Activated T-cell treated with anti-CD3 and anti-CD28 coated beads, Interleukin-2, amount 50 U/mL, for 1 hour (primary cell): ENCODE measurements around the gene TIMM13.
"Not testable (repeated sequence)": the region's sequence is repeated elsewhere in the genome, so short reads cannot be mapped to it uniquely, and the experiment has no call there.

ENCODE experiments used
- DNase-seq: peaks from one replicate; pipeline ENCODE4 v3.0.0-alpha.2; 2020

Gene TIMM13

DNA sequence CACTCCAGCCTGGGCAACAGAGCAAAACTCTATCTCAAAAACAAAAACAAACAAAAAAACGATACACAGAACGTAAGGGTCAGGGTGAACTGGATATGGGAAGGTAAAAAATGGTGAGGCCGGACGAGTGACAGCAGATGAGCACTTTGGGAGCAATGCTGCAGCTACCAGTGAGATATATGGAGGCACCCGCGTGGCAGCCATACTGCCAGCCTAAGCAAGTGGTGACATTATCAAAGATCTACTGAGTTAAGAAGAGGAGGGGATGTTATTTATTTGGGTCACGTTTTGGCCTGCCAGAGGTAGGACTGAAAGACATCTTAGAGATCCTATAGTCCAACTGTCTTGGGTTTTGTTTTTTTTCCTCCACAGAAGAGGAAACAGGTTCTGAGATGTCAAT, 14.2 kb downstream of the TIMM13 start:
- no peak for DNase-seq

DNA sequence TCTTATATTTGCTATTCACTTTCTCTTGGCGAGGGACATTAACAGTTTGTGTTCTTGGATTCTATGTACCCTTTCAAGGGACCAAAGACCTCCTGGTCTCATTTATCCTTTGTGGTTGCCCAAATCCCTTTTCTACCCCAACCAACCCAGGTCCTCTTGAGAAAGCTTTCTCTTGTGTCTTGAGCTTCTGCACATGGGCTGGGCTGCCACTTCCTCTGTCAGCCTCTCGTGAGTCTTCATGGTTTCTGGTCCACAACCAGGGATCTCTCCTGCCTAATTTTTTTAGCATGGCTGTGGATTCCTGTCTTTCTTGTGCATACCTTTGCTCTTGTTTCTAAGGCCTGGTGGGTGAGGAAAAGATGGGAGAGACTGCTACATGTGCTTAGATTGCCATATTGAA, 14.9 kb downstream of the TIMM13 start:
- no peak for DNase-seq

DNA sequence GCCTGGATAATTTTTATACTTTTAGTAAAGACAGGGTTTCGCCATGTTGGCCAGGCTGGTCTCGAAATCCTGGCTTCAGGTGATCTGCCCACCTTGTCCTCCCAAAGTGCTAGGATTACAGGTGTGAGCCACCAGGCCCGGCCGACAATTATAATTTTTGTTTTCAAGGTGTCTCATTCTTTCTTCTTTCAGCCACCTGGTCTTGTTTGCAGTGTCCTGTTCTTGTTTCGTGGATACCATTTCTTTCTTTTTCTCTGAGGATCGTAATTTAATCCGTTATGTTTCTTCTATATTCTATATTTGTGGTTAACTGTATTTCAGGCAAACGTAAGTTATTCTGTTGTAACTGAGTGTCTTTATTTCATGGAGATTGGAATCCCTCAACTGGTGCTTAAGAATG, 15.7 kb downstream of the TIMM13 start:
- no peak for DNase-seq

DNA sequence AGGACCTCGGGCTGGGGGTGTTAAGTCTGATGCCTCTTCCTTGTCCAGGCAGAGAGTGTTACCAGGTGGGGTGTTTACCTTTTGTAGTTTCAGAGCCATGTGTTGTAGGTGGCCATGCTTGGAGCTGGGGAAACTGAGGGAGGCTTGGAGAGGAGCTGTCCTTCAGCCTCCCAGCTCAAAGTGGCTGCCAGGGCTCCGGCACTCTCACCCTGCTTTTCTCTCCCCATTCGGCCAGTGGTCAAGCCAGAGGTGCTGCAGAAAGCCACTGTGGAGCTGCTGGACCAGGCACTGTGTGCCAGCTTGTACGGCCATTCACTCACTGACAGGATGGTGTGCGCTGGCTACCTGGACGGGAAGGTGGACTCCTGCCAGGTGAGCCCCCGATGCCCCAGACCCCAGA, 17.4 kb downstream of the TIMM13 start:
- DNase-seq: no peak

DNA sequence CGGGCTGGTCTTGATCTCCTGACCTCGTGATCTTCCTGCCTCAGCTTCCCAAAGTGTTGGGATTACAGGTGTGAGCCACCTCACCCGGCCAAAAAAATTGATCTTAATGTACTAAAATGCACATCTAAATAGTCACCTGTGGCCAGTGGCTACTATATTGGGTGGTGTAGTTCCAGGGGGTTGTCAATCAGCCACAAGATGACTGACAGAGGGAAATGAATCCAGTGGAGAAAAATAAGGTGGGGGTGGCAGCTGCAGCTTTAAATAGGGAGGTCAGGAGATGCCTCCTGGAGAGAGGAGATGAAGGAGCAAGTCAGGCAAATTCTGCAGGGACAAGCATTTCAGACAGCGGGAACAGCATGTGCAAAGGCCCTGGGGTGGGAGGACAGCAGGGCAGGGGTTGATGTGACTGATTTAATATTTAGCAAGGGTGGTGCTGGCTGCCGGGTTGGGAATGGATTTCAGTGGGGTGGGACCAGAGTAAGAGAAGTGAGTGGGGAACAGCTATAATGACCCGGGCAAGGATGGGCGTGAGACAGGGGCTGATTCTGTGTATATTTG, 18.0 kb downstream of the TIMM13 start:
- no peak for DNase-seq

DNA sequence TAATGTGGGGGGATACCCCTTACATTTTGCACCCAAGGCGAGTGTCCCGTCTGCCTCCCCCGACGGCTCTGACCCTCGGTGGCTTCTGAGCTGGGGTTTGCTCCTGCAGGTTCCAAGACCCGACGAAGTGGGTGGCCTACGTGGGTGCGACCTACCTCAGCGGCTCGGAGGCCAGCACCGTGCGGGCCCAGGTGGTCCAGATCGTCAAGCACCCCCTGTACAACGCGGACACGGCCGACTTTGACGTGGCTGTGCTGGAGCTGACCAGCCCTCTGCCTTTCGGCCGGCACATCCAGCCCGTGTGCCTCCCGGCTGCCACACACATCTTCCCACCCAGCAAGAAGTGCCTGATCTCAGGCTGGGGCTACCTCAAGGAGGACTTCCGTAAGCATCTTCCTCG, 19.1 kb downstream of the TIMM13 start:
- no peak for DNase-seq

DNA sequence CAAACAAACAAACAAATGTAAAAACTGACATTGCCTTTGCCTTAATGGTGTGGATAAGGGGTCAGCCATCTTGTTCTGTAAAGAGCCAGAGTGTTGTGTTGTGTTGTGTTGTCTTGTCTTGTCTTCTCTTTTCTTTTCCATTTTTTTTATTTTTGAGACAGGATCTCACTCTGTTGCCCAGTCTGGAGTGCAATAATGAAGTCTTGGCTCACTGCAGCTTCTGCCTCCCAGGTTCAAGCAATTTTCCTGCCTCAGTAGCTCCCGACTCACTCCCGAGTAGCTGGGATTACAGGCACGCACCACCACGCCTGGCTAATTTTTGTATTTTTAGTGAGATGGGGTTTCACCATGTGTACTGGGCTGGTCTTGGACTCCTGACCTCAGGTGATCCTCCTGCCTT, 27.8 kb downstream of the TIMM13 start:
- no peak for DNase-seq

DNA sequence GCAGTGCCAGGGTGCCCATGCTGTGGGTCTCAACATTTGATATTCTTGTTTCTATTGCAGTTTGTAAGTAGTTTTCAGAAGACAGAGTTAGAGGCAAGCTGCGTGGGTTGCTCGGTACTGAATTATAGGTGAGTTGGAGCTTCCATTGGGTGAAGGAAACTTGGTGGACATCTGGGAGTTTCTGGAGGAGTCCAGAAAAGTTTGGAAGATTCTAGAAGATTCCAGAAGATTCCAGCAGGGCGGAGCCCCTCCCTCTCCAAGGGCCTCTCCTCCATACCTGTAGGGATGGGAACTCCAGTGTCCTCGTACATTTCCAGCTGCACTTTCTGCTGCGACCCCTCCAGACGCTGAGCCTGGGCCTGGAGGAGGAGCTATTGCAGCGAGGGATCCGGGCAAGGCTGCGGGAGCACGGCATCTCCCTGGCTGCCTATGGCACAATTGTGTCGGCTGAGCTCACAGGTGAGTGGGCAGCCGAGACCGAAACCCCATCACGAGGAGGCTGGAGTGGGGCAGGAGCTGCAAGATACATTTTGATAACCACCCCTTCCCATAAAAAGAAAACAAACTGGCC, 28.6 kb downstream of the TIMM13 start:
- DNase-seq: no peak

DNA sequence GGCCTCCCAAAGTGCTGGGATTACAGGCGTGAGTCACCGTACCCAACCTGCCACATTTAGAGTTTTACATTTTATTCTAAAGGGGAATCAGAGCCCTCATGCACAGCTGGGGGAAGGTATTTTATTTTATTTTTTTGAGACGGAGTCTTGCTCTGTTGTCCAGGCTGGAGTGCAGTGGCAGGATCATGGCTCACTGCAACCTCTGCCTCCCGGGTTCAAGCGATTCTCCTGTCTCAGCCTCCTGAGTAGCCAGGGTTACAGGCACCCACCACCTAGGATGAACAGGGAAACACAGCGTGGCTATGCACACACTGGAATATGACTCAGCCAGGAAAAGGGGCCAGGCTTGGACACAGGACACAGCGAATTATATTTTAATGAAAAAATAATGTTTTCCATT, 30.2 kb downstream of the TIMM13 start:
- DNase-seq: not testable (repeated sequence)

DNA sequence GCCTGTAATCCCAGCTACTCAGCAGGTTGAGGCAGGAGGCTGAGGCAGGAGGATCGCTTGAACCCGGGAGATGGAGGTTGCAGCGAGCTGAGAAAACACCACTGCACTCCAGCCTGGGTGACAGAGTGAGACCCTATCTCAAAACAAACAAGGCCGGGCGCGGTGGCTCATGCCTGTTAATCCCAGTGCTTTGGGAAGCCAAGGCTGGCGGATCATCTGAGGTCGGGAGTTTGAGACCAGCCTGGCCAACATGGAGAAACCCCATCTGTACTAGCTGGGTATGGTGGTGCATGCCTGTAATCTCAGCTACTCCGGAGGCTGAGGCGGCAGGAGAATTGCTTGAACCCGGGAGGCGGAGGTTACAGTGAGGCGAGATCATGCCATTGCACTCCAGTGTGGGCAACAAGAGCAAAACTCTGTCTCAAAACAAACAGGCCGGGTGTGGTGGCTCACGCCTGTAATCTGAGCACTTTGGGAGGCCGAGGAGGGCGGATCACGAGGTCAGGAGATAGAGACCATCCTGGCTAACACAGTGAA, 32.0 kb downstream of the TIMM13 start:
- not testable (repeated sequence) for DNase-seq

DNA sequence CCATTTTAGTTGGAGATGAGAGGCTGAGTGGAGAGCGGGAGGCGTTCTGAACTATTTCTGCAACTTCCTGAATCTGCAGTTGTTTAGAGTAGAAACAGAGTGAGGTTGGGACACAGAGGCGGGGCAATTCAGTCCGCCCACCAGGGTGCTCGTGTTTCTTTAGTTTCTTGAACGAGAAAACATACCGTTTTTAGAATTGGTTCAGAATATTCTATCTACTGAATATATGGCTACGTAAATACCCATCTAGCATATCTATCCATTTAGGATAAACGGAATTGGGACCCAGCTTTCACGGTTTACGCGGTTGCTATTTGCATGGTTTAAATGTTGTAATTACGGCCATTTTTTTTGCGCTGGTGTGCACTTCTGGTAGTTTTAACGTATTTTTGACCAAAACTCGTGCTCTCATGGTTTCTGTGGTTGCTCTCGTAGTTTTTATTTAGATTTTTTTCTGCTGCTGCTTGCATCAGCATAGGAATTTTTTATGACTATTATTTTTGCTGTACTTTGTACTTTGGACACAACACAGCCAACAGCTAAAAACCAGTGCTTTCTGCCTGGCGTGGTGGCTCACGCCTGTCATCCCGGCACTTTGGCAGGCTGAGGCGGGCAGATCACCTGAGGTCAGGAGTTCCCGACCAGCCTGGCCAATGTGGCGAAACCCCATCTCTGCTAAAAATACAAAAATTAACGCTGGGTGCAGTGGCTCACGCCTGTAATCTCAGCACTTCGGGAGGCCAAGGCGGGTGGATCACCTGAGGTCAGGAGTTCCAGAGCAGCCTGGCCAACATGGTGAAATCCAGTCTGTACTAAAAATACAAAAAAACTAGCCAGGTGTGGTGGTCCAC, 32.7 kb downstream of the TIMM13 start:
- no peak for DNase-seq

DNA sequence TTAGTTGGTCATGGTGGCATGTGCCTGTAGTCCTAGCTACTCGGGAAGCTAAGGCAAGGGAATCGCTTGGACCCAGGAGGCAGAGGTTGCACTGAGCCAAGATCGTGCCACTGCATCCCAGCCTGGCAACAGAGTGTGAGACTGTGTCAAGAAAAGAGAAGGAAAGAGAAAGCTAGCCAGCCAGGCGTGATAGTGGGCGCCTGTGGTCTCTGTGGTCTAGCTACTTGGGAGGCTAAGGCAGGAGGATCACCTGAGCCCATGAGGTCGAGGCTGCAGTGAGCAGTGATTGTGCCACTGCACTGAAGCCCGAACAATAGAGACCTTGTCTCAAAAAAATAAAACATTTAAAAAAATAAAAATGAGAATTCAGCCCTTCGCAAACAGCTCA, 33.3 kb downstream of the TIMM13 start:
- DNase-seq: no peak

DNA sequence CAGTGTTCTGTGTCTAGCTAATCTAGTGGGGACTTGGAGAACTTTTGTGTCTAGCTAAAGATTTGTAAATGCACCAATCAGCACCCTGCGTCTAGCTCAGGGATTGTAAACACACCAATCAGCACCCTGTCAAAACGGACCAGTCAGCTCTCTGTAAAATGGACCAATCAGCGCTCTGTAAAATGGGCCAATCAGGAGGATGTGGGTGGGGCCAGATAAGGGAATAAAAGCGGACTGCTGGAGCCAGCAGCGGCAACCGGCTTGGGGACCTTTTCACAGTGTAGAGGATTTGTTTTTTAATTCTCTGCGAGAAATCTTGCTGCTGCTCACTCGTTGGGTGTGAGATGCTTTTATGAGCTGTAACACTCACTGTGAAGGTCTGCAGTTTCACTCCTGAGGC, 34.5 kb downstream of the TIMM13 start:
- DNase-seq: not testable (repeated sequence)

DNA sequence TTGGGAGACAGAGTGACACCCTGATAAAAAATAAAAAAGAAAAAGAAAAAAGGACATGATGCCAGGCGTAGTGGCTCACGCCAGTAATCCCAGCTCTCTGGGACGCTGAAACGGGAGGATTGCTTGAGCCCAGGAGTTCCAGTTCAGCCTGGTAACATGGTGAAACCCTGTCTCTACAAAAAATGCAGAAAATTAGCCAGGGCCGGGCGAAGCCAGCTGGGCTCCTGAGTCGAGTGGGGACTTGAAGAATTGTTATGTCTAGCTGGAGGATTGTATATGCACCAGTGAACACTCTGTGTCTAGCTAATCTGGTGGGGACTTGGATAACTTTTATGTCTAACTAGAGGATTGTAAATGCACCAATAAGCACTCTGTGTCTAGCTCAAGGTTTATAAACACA, 35.0 kb downstream of the TIMM13 start:
- no peak for DNase-seq

DNA sequence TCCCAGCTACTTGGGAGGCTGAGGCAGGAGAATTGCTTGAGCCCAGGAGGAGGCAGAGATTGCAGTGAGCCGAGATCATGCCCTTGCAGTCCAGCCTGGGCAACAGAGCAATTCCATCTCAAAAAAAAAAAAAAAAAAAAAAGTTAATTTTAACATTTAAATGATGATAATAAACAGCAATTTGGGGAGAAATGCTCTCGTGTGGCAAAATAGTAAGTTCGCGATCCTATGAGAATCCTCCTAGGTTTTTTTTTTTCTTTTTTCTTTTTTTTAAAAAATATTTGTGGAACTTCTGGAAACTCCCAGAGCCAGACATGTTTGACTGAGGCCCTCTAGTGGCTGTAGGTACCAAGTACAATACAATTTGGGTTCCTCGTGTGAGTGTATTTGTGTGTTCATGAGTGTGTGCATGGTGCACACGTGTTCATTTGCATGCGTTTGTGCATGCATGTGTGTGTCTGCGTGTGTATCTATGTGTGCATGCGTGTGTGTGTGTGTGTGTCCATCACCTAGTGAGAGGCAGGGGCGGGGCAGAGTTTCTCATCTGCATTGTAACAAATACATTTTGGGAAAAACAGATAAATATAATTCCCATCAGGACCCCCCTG, 36.2 kb downstream of the TIMM13 start:
- DNase-seq: peak; percentile 32

DNA sequence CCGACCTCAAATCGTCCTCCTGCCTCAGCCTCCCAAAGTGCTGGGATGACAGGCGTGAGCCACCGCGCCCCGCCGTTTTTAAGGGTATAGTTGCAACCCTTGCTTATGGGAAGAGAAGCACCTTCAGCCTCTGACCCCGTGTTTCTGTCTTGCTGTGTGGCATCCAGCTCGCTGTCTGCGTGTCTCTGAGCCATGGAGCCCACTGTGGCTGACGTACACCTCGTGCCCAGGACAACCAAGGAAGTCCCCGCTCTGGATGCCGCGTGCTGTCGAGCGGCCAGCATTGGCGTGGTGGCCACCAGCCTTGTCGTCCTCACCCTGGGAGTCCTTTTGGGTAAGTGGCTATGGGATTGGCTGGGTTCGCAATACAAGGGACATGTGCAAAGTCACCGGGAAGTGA, 37.8 kb downstream of the TIMM13 start:
- no peak for DNase-seq

DNA sequence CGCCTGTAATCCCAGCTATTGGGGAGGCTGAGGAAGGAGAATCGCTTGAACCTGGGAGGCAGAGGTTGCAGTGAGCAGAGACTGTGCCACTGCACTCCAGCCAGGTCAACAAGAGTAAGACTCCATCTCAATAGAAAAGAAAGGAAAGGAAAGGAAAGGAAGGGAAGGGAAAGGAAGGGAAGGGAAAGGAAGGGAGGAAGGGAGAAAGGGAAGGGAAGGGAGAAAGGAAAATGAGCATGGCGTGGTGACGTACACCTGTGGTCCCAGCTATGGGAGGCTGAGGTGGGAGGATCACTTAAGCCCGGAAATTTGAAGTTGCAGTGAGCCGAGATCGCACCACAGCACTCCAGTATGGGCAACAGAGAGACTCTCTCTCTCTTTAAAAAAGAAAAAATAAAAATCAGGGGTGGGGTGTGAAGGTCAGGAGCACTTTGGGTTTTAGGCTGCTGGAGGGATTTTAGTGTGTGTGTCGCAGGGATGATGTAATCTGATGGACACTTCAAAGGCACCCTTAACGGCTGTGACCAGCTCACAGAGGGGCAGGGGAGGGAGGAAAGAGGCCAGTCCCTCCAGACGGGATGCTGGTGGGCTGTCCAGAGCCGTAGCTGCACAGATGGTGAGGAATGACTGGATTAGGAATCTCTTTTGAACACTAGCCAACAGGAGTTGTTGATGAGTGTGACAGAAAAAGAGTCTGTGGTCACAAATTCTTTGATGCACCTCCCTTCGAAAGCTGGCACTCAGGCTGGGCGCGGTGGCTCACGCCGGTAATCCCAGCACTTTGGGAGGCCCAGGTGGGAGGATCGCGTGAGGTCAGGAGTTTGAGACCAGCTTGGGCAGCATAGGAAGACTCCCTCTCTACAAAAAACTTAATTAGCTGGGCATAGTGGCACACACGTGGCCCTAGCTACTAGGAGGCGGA, 39.8 kb downstream of the TIMM13 start:
- DNase-seq: no peak

DNA sequence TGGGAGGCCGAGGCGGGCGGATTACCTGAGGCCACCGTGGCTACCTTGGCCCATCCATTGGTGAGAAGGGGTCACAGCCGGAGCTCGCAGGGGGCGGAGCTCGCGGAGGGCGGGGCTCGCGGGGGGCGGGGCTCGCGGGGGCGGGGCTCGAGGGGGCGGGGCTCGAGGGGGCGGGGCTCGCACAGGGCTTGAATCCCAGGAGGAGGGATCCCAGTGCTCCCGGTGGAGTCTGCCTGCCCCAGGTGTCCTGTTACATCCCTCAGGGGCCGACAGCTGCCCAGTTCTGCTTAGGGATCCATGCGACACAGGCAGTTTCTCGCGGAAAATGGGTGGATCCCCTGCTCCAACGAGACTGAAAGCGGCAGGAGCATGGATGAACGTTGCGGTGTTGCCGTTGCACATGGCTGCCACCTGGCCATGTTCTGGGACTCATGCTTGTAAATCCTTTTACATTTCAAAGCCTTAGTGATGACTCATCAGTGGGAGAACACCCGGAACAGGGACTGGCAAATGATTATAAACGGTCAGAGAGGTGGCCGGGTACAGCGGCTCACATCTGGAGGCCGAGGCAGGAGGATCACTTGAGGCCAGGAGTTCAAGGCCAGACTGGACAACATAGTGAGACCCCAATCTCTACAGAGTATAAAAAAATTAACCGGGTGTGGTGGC, 42.2 kb downstream of the TIMM13 start:
- DNase-seq: no peak

DNA sequence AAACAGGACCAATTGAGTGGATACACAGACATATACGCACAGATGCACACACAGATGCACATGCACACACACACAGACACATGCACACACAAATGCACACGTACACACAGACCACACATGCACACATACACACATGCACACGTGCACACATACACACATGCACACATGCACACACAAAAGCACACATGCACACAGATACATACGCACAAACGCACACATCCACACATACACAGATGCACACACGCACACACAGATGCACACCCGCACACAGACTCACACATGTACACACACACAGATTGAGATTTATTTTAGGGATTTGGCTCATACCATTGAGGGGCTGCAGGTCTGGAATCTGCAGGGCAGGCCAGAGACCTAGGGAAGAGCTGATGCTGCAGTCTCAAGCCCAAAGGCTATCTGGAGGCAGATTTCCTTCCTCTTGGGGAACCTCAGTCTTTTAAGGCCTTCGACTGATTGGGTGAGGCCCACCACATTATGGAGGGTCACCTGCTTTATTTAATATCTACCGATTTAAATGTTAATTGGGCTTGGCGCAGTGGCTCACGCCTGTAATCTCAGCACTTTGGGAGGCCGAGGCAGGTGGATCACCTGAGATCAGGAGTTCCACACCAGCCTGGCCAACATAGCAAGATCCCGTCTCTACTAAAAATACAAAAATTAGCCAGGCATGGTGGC, 44.7 kb downstream of the TIMM13 start:
- DNase-seq: no peak

DNA sequence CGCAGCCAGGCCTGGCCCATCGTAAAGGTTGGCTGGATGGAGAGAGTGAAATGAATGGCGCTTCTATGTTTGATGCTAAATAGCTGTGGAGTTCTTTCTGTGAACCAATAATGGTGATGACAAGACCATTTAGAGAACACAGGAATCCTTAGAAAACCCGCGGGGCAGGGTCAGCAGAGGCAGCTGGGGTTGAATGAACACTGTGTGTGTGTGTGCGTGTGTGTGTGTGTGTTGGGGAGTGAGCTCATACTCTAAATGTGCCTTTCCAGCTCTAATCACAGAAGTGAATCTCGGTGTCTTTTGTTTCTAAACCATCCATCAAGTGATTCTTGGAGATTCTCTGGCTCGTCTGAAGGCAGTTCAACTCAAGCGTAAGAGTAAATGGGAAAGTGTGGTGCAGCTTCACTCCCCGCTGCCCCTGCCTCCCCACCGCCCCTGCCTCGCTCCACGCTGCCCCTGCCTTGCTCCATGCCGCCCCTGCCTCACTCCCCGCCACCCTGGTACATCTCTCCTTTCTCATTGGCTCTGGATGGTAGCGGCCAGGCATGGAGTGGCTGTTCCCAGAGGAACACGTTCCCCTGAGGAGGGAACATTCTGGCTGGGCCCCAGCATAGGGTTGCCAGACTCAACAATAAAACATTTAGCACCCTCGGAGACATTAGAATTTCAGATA, 46.1 kb downstream of the TIMM13 start:
- no peak for DNase-seq

DNA sequence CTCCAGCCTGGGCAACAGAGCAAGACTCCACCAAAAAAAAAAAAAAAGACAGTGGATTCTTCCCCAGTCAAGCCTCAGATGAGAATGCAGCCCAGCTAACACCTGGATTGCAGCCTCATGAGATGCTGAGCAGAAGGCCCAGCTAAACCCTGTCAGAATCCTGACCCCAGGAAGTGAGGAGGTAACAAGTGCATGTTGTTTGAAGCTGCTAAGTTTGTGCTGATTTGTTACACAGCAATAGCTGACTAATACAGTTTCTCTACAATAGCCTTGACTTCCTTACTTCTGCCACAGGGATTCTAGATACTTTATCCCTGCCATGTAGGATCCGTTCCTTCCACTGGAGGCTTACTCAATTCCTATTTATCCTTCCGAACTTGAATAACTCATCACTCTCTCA, 46.8 kb downstream of the TIMM13 start:
- DNase-seq: no peak
